ENCODE results near the gene HCRTR1. TPM values are rescaled to one million over a fixed set of nuclear protein-coding genes. Genes with fewer than 3 reads are reported as not detected.

The HCRTR1 gene
- polyA plus RNA-seq (2012; ENCODE audit: low read depth, missing spikeins) = not detected

DNA sequence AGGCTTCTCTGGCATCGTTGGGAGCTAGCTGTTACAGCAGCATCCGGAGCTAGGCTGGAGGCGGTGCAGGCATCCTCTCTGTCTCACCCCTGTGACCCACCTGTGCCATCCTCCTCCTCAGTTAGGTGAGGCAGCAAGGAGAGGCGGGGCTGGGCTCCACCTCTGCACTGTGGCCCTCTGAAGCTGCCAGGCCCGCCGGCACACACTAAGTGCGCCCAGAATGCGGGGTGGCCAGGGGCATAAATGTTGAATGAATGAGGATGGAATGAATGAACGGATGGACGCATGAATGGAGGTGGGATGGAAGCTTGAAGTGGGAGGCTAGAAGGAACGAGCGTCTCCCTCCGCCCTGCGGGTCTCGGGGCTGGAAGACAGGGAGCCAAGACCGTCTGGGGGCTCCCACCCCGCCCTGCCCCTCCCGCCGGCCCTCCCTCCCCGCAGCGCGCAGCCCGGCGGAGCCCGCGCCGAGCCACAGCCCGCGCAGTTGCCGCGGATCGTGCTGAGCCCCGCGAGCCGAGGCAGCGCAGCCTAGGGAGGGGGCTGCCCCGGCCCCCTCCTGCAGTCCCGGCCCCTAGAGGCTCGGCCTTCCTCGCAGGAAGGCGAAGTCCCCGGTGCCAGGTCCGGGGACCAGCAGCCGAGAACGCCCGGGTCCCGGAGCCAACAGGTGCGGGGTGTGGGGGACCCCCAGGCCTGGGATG is at the start of gene HCRTR1:
Gene HCRTR1, plus strand, starts transcription at position 472 of the 698 bp plus-strand sequence. CDS start 1,504 bp downstream, outside the sequence.
- FAIRE-seq = no peak
- no peak for TF ChIP-seq SPI1 (IDR thresholded peaks at IDR 0.05; ENCODE audit: low read depth, low read length)
- no peak for TF ChIP-seq POU2F2 (IDR thresholded peaks at IDR 0.05; ENCODE audit: low read depth, low read length)
- no peak for TF ChIP-seq POLR2A (IDR thresholded peaks at IDR 0.05; ENCODE audit: low read depth, low read length)
- no peak for TF ChIP-seq TAF1 (IDR thresholded peaks at IDR 0.05; ENCODE audit: low read depth, low read length)
- TF ChIP-seq PAX5 (IDR thresholded peaks at IDR 0.05; ENCODE audit: insufficient read depth, low read length, severe bottlenecking) = no peak
- TF ChIP-seq POLR2AphosphoS5 (IDR thresholded peaks at IDR 0.05; ENCODE audit: low read depth, low read length) = no peak
- DNase-seq (ENCODE audit: insufficient read length, low spot score) = no peak

DNA sequence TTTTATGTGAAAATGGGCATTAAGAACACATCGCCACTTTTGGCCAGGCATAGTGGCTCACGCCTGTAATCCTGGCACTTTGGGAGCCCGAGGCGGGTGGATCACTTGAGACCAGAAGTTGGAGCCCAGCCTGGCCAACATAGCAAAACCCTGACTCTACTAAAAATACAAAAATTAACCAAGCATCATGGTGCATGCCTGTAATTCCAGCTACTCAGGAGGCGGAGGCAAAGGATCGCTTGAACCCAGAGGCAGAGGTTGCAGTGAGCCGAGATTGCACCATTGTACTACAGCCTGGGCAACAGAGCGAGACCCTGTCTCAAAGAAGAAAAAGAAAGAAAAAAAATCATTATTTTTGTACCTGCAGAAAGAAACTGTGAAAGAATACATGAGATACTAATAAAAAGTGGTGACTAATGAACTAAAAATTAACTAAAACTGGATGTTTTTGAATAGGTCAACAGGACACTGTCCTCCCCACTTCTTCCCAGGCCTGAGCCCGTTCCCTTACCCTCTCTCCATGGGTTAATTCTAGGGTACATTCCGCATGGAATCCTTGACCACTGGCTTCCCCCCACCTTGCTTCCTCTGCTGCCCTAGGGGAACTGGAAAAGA is 49.4 kb upstream of the HCRTR1 start:
- FAIRE-seq (no peak), DNase-seq (ENCODE audit: insufficient read length, low spot score) (no peak)
- TF ChIP-seq SPI1 (IDR thresholded peaks at IDR 0.05; ENCODE audit: low read depth, low read length) (no peak), POLR2AphosphoS5 (IDR thresholded peaks at IDR 0.05; ENCODE audit: low read depth, low read length) (no peak), PAX5 (IDR thresholded peaks at IDR 0.05; ENCODE audit: insufficient read depth, low read length, severe bottlenecking) (no peak), POU2F2 (IDR thresholded peaks at IDR 0.05; ENCODE audit: low read depth, low read length) (no peak), TAF1 (IDR thresholded peaks at IDR 0.05; ENCODE audit: low read depth, low read length) (no peak), POLR2A (IDR thresholded peaks at IDR 0.05; ENCODE audit: low read depth, low read length) (no peak)

DNA sequence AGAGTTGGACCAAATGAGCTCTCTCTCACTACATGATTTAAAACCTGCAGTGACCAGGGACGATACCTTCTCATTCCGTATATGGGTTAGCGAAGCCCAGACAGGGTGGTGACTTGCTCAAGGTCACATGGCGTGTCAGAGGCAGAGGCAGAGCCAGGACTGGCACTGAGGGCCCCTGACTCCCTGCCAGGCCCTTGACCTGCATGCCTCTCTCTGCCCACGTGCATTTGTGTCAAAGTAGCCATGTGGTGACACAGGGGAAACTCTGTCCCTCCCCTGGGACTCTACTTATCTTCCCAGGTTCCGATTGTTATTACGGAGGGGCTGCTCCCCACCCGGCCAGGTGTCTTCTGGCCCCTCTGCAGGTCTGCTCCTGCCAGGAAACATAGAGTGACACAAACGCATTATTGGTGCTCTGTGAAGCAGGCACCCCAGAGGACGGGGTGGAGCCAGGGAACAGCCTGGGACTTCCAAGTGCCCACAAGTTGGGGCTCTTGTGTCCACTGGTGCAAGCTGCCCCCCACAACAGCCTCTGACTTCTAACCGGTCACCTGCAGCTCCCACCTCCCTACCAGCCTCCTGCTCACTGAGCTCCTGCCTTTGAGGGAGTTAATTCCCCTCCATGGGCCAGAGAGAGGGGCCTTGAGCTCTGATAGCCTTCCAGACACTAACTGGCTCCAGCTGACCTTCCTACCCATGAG is 48.4 kb upstream of the HCRTR1 start:
- DNase-seq (ENCODE audit: insufficient read length, low spot score) (no peak), FAIRE-seq (no peak)
- TF ChIP-seq POLR2AphosphoS5 (IDR thresholded peaks at IDR 0.05; ENCODE audit: low read depth, low read length) = no peak

DNA sequence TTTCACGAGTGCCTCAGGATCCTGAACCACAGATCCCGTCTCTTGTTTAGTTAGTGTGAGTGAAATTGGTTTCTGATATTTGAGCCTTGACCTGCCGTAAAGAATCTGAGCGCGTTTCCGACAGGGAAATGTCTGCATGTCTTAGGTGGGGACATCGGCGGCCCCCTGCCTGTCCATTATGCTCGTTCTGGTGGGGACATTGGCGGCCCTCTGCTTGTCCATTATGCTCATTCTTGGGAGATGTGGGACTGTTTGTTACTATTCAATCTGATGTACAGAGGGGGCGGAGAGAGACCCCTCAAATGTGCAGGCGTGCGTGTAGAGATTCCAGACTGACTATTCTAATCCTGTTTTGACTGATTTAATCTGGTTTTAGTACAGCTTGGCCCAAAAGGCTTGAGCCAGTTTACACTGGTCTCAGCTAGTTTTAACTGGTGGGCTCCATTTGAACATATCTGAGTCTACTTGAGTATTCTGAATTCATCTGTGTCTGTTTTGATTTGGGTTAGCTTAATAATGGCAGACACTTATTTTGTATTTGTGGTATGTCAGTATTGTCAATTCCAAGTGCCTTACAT is 47.8 kb upstream of the HCRTR1 start:
- DNase-seq (ENCODE audit: insufficient read length, low spot score) = no peak
- TF ChIP-seq POU2F2 (IDR thresholded peaks at IDR 0.05; ENCODE audit: low read depth, low read length) (no peak), PAX5 (IDR thresholded peaks at IDR 0.05; ENCODE audit: insufficient read depth, low read length, severe bottlenecking) (no peak), SPI1 (IDR thresholded peaks at IDR 0.05; ENCODE audit: low read depth, low read length) (no peak), TAF1 (IDR thresholded peaks at IDR 0.05; ENCODE audit: low read depth, low read length) (no peak), POLR2A (IDR thresholded peaks at IDR 0.05; ENCODE audit: low read depth, low read length) (no peak), POLR2AphosphoS5 (IDR thresholded peaks at IDR 0.05; ENCODE audit: low read depth, low read length) (no peak)
- no peak for FAIRE-seq

DNA sequence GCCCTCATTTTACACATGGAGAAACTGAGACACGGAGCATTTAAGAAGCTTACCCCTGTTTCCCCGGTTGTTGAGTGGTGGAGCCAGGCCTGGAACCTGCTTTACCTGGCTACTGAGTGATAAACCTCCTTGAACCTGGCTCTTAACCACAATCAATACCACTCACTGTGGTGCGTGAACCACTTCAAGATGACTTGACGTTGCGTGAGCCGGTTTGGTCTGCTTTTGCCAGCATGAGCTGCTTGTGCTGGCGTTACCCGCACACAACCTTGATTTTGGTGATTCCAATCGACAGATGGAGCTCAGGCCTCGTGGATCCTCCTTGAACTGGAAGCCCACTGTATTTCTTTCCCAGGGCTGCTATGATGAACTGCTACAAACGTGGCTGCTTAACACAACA is 47.3 kb upstream of the HCRTR1 start:
- FAIRE-seq (no peak), DNase-seq (ENCODE audit: insufficient read length, low spot score) (no peak)
- TF ChIP-seq POLR2AphosphoS5 (IDR thresholded peaks at IDR 0.05; ENCODE audit: low read depth, low read length) (no peak), PAX5 (IDR thresholded peaks at IDR 0.05; ENCODE audit: insufficient read depth, low read length, severe bottlenecking) (no peak), POU2F2 (IDR thresholded peaks at IDR 0.05; ENCODE audit: low read depth, low read length) (no peak), TAF1 (IDR thresholded peaks at IDR 0.05; ENCODE audit: low read depth, low read length) (no peak), SPI1 (IDR thresholded peaks at IDR 0.05; ENCODE audit: low read depth, low read length) (no peak), POLR2A (IDR thresholded peaks at IDR 0.05; ENCODE audit: low read depth, low read length) (no peak)

DNA sequence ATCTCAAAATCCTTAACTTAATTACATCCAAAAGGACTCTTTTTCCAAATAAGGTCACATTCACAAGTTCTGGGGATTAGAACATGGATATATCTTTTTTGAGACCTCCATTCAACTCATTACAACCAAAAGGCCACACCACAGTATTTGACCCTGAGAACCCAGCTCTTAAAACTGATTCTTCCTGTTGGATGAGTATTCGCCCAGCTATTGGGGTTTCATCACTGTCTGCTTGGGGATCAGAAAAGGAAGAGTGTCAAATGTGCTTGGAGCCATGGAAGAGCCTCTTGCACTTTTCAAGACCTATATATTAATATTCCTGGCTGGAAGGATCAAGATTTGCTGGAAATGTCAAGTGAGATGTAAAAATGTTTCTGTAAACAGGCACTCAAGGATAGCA is 46.6 kb upstream of the HCRTR1 start:
- FAIRE-seq (no peak), DNase-seq (ENCODE audit: insufficient read length, low spot score) (no peak)
- TF ChIP-seq SPI1 (IDR thresholded peaks at IDR 0.05; ENCODE audit: low read depth, low read length) = no peak
- TF ChIP-seq POLR2A (IDR thresholded peaks at IDR 0.05; ENCODE audit: low read depth, low read length) = no peak
- TF ChIP-seq POLR2AphosphoS5 (IDR thresholded peaks at IDR 0.05; ENCODE audit: low read depth, low read length) = no peak
- TF ChIP-seq PAX5 (IDR thresholded peaks at IDR 0.05; ENCODE audit: insufficient read depth, low read length, severe bottlenecking) = no peak
- TF ChIP-seq POU2F2 (IDR thresholded peaks at IDR 0.05; ENCODE audit: low read depth, low read length) = no peak
- TF ChIP-seq TAF1 (IDR thresholded peaks at IDR 0.05; ENCODE audit: low read depth, low read length) = no peak

DNA sequence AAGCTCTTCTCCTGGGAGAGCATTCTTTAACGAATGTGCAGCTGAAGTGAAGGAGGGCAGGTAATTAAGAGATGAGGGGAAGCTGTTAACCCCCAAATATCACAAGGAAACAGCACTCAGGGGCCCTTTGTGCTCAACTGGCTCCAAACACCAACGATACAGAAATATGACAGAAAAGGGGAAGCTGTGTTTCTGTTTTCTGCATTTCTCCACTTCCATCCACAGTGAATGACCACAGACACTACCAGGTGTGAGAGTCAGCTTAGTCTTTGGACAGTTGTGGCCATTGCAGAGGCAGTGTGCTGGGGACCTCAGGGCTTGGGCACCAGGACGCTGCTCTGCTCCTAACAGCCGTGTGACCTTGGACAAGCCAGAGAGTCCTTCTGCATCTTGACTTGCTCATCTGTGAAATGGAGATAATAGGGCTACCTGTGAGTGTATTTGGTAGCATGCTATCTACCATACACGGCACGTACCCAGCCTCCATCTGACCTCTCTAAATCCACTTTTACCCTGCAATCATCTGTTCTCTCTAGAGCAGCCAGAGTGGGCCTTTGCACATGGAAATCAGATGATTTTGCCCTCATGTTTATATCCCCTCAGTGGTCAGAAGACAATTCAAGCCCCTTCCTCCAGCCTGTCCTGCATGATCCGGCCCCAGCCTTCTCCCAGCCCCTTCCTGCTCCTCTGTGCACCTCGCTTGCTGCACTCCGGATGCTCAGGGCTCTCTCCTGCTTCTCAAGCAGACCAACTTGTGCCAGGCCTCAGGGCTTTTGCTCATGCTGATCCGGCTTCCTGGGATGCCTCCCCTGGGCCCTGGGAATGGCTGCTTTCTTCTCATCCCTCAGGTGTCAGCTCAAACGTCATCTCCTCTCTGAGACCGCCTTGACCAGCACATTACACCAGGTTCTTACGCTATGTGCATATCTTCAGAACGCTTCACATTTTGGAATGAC is 45.9 kb upstream of the HCRTR1 start:
- FAIRE-seq (peak; percentile 38), DNase-seq (ENCODE audit: insufficient read length, low spot score) (no peak)

DNA sequence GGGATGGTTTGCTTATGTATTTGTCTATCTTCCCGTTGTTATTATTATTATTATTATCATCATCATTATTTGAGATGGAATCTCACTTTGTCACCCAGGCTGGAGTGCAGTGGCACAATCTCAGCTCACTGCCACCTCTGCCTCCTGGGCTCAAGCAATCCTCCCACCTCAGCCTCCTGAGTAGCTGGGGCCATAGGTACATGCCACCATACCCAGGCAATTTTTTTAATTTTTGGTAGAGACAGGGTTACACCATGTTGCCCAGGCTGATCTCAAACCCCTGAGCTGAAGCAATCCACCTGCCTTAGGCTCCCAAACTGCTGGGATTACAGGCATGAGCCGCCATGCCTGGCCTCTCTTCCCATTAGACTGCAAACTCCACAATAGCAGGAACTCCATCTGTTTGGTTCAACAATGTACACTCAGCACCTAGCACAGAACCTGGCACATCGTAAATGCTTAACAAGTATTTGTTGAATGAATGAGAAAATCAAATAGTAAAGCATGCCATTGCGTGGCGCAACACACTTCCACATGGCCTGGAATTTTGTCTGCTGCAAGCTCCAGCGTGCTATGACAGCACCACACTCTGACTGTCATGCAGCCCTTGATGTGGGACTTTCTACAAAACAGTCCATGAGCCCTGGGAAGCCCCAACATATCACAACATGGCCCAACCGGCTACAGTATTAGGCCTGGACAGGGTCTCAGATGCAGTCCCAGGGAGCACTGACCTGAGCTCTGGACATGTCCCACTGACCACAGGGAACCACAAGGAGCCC is 45.0 kb upstream of the HCRTR1 start:
- FAIRE-seq = no peak
- no peak for DNase-seq (ENCODE audit: insufficient read length, low spot score)
- TF ChIP-seq POLR2A (IDR thresholded peaks at IDR 0.05; ENCODE audit: low read depth, low read length) (no peak), TAF1 (IDR thresholded peaks at IDR 0.05; ENCODE audit: low read depth, low read length) (no peak), POU2F2 (IDR thresholded peaks at IDR 0.05; ENCODE audit: low read depth, low read length) (no peak), SPI1 (IDR thresholded peaks at IDR 0.05; ENCODE audit: low read depth, low read length) (no peak), PAX5 (IDR thresholded peaks at IDR 0.05; ENCODE audit: insufficient read depth, low read length, severe bottlenecking) (no peak), POLR2AphosphoS5 (IDR thresholded peaks at IDR 0.05; ENCODE audit: low read depth, low read length) (no peak)

More for the DNA sequence above, 45.9 kb upstream of the HCRTR1 start:
- TF ChIP-seq TAF1 (IDR thresholded peaks at IDR 0.05; ENCODE audit: low read depth, low read length) (no peak), SPI1 (IDR thresholded peaks at IDR 0.05; ENCODE audit: low read depth, low read length) (0 out of 2 replicates have a peak, but pooled peaks have one; percentile 41), POLR2A (IDR thresholded peaks at IDR 0.05; ENCODE audit: low read depth, low read length) (no peak), PAX5 (IDR thresholded peaks at IDR 0.05; ENCODE audit: insufficient read depth, low read length, severe bottlenecking) (no peak), POU2F2 (IDR thresholded peaks at IDR 0.05; ENCODE audit: low read depth, low read length) (no peak), POLR2AphosphoS5 (IDR thresholded peaks at IDR 0.05; ENCODE audit: low read depth, low read length) (no peak)
